Smooth muscle cell (in vitro differentiated cells): Measurements from ENCODE around the gene GPBP1. TPM values are rescaled to one million over a fixed set of nuclear protein-coding genes. Genes with fewer than 3 reads are reported as not detected.
"Not testable (repeated sequence)": the region's sequence is repeated elsewhere in the genome, so short reads cannot be mapped to it uniquely, and the experiment has no call there.

Source experiments
- DNase-seq: peaks from one replicate; lab custom pipeline; 2025; ENCODE audit not compliant: unreplicated experiment; lab: John Stamatoyannopoulos, UW
- H2AFZ ChIP-seq: fragments of 200-600 bp; sonication (generic); 2 replicates; pipeline ENCODE4 v1.6.0; 2016; ENCODE audit warnings: antibody characterized with exemption, low read depth, mild to moderate bottlenecking
- H3F3A ChIP-seq: fragments of 200-600 bp; sonication (generic); 2 replicates; pipeline ENCODE4 v1.6.0; 2017; ENCODE audit warnings: antibody characterized with exemption, low read depth
- H3K27ac ChIP-seq: fragments of 200-600 bp; sonication (generic); 2 replicates; pipeline ENCODE4 v1.5.1; 2016; ENCODE audit warnings: low read depth, mild to moderate bottlenecking
- H3K27me3 ChIP-seq: fragments of 200-600 bp; sonication (generic); 2 replicates; pipeline ENCODE4 v1.6.1; 2016; ENCODE audit warnings: low read depth, mild to moderate bottlenecking
- H3K36me3 ChIP-seq: fragments of 200-600 bp; sonication (generic); 2 replicates; pipeline ENCODE4 v1.5.1; 2016; ENCODE audit warnings: low read depth
- H3K4me1 ChIP-seq: fragments of 200-600 bp; sonication (generic); 2 replicates; pipeline ENCODE4 v1.5.1; 2016; ENCODE audit warnings: low read depth
- H3K4me2 ChIP-seq: fragments of 200-600 bp; sonication (generic); 2 replicates; pipeline ENCODE4 v1.6.0; 2016; ENCODE audit warnings: mild to moderate bottlenecking
- H3K4me3 ChIP-seq: fragments of 200-600 bp; sonication (generic); 2 replicates; pipeline ENCODE4 v1.5.1; 2016; ENCODE audit warnings: mild to moderate bottlenecking
- H3K79me2 ChIP-seq: fragments of 200-600 bp; sonication (generic); 2 replicates; pipeline ENCODE4 v1.6.0; 2016; ENCODE audit warnings: low read depth, mild to moderate bottlenecking
- H3K9ac ChIP-seq: fragments of 200-600 bp; sonication (generic); 2 replicates; pipeline ENCODE4 v1.6.0; 2016; ENCODE audit warnings: low read depth
- H3K9me3 ChIP-seq: fragments of 200-600 bp; sonication (generic); replicated peaks from 2 replicates; pipeline ENCODE4 v1.5.1; 2016; ENCODE audit warnings: low read depth
- H4K20me1 ChIP-seq: fragments of 200-600 bp; sonication (generic); 2 replicates; pipeline ENCODE4 v1.6.0; 2016; ENCODE audit warnings: low read depth
- WGBS: methylation state at CpG from one replicate; pipeline ENCODE4 v1.1.7; 2016; ENCODE audit warnings: low lambda C conversion rate; 5-methylcytosine and 5-hydroxymethylcytosine counted together
- polyA plus RNA-seq: library from polyadenylated mRNA; unstranded; fragments of >200 nt; fragmentation: Nextera tagmentation; extraction: Ambion mirVana; gene quantifications from 2 replicates; pipeline ENCODE4 v1.2.1, GENCODE V29; 2016
- total RNA-seq: library from RNA; depleted of rRNA; stranded (reverse); fragments of >200 nt; gene quantifications from 2 replicates; pipeline ENCODE4 v1.2.3, GENCODE V29; 2014
- TF ChIP-seq, protein P1 (sequence below): fragments of 200-600 bp; sonication (generic); IDR thresholded peaks from 2 replicates; pipeline ENCODE4 v1.5.1; 2017; ENCODE audit warnings: borderline replicate concordance, mild to moderate bottlenecking, antibody characterized with exemption; ENCODE audit not compliant: insufficient read depth, poor library complexity, severe bottlenecking

Gene GPBP1
- total and polyA plus RNA-seq, 2 experiments from 2014 or later = 45.4 to 78.8 TPM

DNA sequence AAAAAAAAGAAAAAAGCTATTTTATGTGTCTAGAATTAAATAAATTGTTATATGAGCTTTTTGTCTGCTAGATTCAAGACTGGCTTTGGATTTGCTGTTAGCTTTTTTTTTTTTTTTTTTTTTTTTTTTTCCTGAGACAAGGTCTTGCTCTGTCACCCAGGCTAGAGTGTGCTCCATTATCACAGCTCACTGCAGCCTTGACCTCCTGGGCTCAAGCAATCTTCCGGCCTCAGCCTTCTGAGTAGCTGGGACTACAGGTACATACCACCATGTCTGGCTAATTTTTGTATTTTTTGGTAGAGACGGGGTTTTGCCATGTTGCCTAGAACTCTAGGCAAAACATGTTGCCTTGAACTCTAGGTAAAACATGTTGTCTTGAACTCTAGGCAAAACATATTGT is 16.7 kb downstream of the GPBP1 start:
- no peaks in the 10 kb centered on the region for H3K27me3 ChIP-seq
- no peak overlapping the region for H3K4me2 ChIP-seq
- no peak overlapping the region for H3K9ac ChIP-seq
- H3K79me2 ChIP-seq = peaks cover 100% of the 10 kb centered on the region
- TF ChIP-seq, protein P1, sequence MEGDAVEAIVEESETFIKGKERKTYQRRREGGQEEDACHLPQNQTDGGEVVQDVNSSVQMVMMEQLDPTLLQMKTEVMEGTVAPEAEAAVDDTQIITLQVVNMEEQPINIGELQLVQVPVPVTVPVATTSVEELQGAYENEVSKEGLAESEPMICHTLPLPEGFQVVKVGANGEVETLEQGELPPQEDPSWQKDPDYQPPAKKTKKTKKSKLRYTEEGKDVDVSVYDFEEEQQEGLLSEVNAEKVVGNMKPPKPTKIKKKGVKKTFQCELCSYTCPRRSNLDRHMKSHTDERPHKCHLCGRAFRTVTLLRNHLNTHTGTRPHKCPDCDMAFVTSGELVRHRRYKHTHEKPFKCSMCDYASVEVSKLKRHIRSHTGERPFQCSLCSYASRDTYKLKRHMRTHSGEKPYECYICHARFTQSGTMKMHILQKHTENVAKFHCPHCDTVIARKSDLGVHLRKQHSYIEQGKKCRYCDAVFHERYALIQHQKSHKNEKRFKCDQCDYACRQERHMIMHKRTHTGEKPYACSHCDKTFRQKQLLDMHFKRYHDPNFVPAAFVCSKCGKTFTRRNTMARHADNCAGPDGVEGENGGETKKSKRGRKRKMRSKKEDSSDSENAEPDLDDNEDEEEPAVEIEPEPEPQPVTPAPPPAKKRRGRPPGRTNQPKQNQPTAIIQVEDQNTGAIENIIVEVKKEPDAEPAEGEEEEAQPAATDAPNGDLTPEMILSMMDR = no peak
- H3K36me3 ChIP-seq = no peaks in the 10 kb centered on the region
- H3K9me3 ChIP-seq = no peaks in the 10 kb centered on the region
- no peak overlapping the region for H3K27ac ChIP-seq
- H4K20me1 ChIP-seq = peaks cover 100% of the 10 kb centered on the region
- peaks cover 6% of the 10 kb centered on the region for H3K4me1 ChIP-seq
- no peak overlapping the region for H2AFZ ChIP-seq
- no peak for DNase-seq
- WGBS = 95% methylated on average over 2 of the region's 2 CpGs
- H3K4me3 ChIP-seq = no peak overlapping the region
- H3F3A ChIP-seq = no peaks in the 10 kb centered on the region

DNA sequence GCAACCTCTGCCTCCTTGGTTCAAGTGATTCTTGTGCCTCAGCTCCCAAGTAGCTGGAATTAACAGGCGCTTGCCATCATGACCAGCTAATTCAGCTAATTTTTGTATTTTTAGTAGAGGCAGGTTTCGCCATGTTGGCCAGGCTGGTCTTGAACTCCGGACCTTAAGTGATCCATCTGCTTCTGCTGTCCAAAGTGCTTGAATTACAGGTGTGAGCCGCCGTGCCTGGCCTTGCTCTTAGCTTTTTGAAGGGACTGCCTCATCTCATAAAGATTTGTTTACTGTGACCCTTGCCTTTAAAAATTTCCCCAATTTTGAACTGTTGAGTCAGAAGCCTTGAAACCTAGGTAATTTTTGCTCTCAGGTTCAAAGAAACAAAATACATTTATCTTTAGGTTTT is 17.3 kb downstream of the GPBP1 start:
- no peaks in the 10 kb centered on the region for H3K36me3 ChIP-seq
- no peaks in the 10 kb centered on the region for H3F3A ChIP-seq
- no peak overlapping the region for H3K4me3 ChIP-seq
- TF ChIP-seq, protein P1 = no peak
- DNase-seq = no peak
- no peak overlapping the region for H3K27ac ChIP-seq
- peaks cover 5% of the 10 kb centered on the region for H3K4me1 ChIP-seq
- H3K4me2 ChIP-seq = no peak overlapping the region
- no peaks in the 10 kb centered on the region for H3K27me3 ChIP-seq
- H3K9ac ChIP-seq = no peak overlapping the region
- H3K79me2 ChIP-seq = peaks cover 100% of the 10 kb centered on the region
- WGBS = 96% methylated on average over 5 of the region's 5 CpGs
- no peaks in the 10 kb centered on the region for H3K9me3 ChIP-seq
- H2AFZ ChIP-seq = no peak overlapping the region
- peaks cover 100% of the 10 kb centered on the region for H4K20me1 ChIP-seq

DNA sequence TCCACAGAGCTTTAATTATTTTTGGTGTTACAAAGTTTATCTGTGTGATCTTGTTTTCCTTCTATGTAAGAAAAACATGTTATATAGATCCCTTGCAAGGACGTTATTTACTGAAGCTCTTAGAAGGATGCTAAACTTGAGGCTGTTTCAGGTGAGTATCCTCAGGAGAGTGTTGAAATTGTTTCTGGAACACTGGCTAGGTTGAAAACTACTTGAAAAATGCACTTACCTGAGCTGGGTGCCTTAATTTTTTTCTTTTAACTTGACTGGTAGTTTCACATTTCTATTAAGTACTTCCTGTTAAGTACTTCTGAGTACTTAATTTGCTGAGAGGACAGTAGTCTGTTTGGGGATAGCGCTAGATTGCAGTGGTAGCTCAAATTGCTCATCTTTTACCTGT is 18.1 kb downstream of the GPBP1 start:
- Histone ChIP-seq H3K4me1 (no peaks in the 10 kb centered on the region), H3K27me3 (no peaks in the 10 kb centered on the region), H3K9me3 (no peaks in the 10 kb centered on the region), H3K79me2 (peaks cover 100% of the 10 kb centered on the region), H3K27ac (no peak overlapping the region), H3K9ac (no peak overlapping the region), H3K4me3 (no peak overlapping the region), H3K4me2 (no peak overlapping the region), H3F3A (no peaks in the 10 kb centered on the region), H2AFZ (no peak overlapping the region), H4K20me1 (peaks cover 100% of the 10 kb centered on the region), H3K36me3 (no peaks in the 10 kb centered on the region)
- no peak for DNase-seq
- TF ChIP-seq, protein P1 = no peak
- WGBS = 93% methylated on average over 2 of the region's 2 CpGs

DNA sequence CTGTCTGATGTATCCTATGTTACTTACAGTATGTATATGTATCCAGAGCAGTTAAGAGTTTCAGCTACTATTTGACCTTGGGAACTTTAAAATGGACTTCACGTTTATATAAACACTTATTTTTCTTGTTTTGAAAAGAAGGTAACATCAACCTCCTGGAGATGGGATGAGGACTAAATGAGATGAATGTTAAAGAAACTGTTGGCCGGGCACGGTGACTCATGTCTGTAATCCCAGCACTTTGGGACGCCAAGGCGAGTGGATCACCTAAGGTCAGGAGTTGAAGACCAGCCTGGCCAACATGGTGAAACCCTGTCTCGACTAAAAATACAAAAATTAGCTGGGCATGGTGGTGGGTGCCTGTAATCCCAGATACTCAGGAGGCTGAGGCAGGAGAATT is 19.0 kb downstream of the GPBP1 start:
- H3K9me3 ChIP-seq, H3K27ac ChIP-seq, H3K4me1 ChIP-seq, DNase-seq, H3K27me3 ChIP-seq, H2AFZ ChIP-seq, H3K4me3 ChIP-seq, H3K36me3 ChIP-seq, H3K4me2 ChIP-seq, H3F3A ChIP-seq, H3K9ac ChIP-seq: not testable (repeated sequence)
- Histone ChIP-seq H4K20me1 (peaks cover 100% of the 10 kb centered on the region), H3K79me2 (peaks cover 100% of the 10 kb centered on the region)
- WGBS = 75% methylated on average over 6 of the region's 6 CpGs
